ENCODE data around the gene GPC4. TPM values are rescaled to one million over a fixed set of nuclear protein-coding genes. Genes with fewer than 3 reads are reported as not detected.

The GPC4 gene
- total and polyA plus RNA-seq, 2 experiments from 2014 or later: 124 to 183 TPM

DNA sequence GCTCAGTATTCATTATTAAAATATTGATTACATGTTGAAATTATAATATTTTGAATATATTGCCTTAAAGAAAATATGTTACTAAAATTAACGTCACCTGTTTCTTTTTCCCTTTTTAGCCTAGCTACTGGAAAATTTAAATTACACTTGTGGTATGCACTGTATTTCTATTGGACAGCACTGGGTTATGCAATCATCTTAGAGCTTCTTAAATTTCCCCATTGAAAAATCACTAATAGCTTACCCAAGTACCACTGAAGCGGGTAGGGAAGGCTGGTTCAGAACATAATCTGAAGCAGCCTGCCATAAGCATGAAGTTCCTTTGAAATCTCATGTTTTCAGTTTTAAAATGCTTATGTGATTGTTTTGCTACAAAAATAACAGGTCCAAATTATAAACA is 147.7 kb downstream of the GPC4 start:
- Histone ChIP-seq H3K79me2 (replicated peaks; ENCODE audit: insufficient read depth) (no peaks in the 10 kb centered on the region), H3K4me3 (no peak overlapping the region), H3F3A (replicated peaks; ENCODE audit: low read depth) (0 out of 2 replicates have a peak, but pooled peaks cover 2% of the 10 kb centered on the region), H4K20me1 (replicated peaks; ENCODE audit: insufficient read depth) (no peaks in the 10 kb centered on the region), H2AFZ (no peak overlapping the region), H3K27ac (ENCODE audit: low read depth) (no peak overlapping the region), H3K4me2 (no peak overlapping the region), H3K4me1 (ENCODE audit: insufficient read depth) (peaks cover 8% of the 10 kb centered on the region), H3K36me3 (ENCODE audit: insufficient read depth) (no peaks in the 10 kb centered on the region), H3K9me2 (ENCODE audit: insufficient read depth) (no peaks in the 10 kb centered on the region), H3K27me3 (ENCODE audit: insufficient read depth) (no peaks in the 10 kb centered on the region)
- H3K4me3 Mint-ChIP-seq: no peak overlapping the region
- no peaks in the 10 kb centered on the region for H3K9me3 Mint-ChIP-seq
- peaks cover 3% of the 10 kb centered on the region for H3K27me3 Mint-ChIP-seq (ENCODE audit: insufficient read depth, low read depth, poor library complexity)
- DNase-seq (ENCODE audit: low spot score) (no peak), ATAC-seq (no peak)
- H3K36me3 Mint-ChIP-seq (ENCODE audit: low read depth): no peaks in the 10 kb centered on the region
- no peak overlapping the region for H3K27ac Mint-ChIP-seq
- peaks cover 20% of the 10 kb centered on the region for H3K4me1 Mint-ChIP-seq
- TF ChIP-seq NANOG (IDR thresholded peaks at IDR 0.05; ENCODE audit: borderline replicate concordance) (no peak), ZNF114 (CRISPR knock-in tag; IDR thresholded peaks at IDR 0.05) (no peak), EZH2 (IDR thresholded peaks at IDR 0.05; ENCODE audit: low read depth, unreplicated experiment) (no peak), STAT1 (IDR thresholded peaks at IDR 0.05; ENCODE audit: unreplicated experiment) (no peak), ZNF331 (CRISPR knock-in tag; IDR thresholded peaks at IDR 0.05; ENCODE audit: low read depth) (no peak), POLR2AphosphoS5 (IDR thresholded peaks at IDR 0.05; ENCODE audit: low read depth) (no peak), JUNB (IDR thresholded peaks at IDR 0.05; ENCODE audit: unreplicated experiment) (no peak), CREB1 (CRISPR knock-in tag; IDR thresholded peaks at IDR 0.05; ENCODE audit: low read depth) (no peak), EZH2phosphoT487 (IDR thresholded peaks at IDR 0.05; ENCODE audit: unreplicated experiment) (no peak)
- TF ChIP-seq, protein P1, sequence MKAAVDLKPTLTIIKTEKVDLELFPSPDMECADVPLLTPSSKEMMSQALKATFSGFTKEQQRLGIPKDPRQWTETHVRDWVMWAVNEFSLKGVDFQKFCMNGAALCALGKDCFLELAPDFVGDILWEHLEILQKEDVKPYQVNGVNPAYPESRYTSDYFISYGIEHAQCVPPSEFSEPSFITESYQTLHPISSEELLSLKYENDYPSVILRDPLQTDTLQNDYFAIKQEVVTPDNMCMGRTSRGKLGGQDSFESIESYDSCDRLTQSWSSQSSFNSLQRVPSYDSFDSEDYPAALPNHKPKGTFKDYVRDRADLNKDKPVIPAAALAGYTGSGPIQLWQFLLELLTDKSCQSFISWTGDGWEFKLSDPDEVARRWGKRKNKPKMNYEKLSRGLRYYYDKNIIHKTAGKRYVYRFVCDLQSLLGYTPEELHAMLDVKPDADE (IDR thresholded peaks at IDR 0.05): no peak
- TF ChIP-seq, protein P2, sequence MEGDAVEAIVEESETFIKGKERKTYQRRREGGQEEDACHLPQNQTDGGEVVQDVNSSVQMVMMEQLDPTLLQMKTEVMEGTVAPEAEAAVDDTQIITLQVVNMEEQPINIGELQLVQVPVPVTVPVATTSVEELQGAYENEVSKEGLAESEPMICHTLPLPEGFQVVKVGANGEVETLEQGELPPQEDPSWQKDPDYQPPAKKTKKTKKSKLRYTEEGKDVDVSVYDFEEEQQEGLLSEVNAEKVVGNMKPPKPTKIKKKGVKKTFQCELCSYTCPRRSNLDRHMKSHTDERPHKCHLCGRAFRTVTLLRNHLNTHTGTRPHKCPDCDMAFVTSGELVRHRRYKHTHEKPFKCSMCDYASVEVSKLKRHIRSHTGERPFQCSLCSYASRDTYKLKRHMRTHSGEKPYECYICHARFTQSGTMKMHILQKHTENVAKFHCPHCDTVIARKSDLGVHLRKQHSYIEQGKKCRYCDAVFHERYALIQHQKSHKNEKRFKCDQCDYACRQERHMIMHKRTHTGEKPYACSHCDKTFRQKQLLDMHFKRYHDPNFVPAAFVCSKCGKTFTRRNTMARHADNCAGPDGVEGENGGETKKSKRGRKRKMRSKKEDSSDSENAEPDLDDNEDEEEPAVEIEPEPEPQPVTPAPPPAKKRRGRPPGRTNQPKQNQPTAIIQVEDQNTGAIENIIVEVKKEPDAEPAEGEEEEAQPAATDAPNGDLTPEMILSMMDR (conservative IDR thresholded peaks at IDR 0.05; ENCODE audit: low read depth in 2 of 2): no peak
- TF ChIP-seq, protein P3, sequence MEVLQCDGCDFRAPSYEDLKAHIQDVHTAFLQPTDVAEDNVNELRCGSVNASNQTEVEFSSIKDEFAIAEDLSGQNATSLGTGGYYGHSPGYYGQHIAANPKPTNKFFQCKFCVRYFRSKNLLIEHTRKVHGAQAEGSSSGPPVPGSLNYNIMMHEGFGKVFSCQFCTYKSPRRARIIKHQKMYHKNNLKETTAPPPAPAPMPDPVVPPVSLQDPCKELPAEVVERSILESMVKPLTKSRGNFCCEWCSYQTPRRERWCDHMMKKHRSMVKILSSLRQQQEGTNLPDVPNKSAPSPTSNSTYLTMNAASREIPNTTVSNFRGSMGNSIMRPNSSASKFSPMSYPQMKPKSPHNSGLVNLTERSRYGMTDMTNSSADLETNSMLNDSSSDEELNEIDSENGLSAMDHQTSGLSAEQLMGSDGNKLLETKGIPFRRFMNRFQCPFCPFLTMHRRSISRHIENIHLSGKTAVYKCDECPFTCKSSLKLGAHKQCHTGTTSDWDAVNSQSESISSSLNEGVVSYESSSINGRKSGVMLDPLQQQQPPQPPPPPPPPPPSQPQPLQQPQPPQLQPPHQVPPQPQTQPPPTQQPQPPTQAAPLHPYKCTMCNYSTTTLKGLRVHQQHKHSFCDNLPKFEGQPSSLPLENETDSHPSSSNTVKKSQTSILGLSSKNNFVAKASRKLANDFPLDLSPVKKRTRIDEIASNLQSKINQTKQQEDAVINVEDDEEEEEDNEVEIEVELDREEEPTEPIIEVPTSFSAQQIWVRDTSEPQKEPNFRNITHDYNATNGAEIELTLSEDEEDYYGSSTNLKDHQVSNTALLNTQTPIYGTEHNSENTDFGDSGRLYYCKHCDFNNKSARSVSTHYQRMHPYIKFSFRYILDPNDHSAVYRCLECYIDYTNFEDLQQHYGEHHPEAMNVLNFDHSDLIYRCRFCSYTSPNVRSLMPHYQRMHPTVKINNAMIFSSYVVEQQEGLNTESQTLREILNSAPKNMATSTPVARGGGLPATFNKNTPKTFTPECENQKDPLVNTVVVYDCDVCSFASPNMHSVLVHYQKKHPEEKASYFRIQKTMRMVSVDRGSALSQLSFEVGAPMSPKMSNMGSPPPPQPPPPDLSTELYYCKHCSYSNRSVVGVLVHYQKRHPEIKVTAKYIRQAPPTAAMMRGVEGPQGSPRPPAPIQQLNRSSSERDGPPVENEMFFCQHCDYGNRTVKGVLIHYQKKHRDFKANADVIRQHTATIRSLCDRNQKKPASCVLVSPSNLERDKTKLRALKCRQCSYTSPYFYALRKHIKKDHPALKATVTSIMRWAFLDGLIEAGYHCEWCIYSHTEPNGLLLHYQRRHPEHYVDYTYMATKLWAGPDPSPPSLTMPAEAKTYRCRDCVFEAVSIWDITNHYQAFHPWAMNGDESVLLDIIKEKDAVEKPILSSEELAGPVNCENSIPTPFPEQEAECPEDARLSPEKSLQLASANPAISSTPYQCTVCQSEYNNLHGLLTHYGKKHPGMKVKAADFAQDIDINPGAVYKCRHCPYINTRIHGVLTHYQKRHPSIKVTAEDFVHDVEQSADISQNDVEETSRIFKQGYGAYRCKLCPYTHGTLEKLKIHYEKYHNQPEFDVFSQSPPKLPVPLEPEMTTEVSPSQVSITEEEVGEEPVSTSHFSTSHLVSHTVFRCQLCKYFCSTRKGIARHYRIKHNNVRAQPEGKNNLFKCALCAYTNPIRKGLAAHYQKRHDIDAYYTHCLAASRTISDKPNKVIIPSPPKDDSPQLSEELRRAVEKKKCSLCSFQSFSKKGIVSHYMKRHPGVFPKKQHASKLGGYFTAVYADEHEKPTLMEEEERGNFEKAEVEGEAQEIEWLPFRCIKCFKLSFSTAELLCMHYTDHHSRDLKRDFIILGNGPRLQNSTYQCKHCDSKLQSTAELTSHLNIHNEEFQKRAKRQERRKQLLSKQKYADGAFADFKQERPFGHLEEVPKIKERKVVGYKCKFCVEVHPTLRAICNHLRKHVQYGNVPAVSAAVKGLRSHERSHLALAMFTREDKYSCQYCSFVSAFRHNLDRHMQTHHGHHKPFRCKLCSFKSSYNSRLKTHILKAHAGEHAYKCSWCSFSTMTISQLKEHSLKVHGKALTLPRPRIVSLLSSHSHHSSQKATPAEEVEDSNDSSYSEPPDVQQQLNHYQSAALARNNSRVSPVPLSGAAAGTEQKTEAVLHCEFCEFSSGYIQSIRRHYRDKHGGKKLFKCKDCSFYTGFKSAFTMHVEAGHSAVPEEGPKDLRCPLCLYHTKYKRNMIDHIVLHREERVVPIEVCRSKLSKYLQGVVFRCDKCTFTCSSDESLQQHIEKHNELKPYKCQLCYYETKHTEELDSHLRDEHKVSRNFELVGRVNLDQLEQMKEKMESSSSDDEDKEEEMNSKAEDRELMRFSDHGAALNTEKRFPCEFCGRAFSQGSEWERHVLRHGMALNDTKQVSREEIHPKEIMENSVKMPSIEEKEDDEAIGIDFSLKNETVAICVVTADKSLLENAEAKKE (CRISPR knock-in tag; IDR thresholded peaks at IDR 0.05): no peak
- TF ChIP-seq, protein P4, sequence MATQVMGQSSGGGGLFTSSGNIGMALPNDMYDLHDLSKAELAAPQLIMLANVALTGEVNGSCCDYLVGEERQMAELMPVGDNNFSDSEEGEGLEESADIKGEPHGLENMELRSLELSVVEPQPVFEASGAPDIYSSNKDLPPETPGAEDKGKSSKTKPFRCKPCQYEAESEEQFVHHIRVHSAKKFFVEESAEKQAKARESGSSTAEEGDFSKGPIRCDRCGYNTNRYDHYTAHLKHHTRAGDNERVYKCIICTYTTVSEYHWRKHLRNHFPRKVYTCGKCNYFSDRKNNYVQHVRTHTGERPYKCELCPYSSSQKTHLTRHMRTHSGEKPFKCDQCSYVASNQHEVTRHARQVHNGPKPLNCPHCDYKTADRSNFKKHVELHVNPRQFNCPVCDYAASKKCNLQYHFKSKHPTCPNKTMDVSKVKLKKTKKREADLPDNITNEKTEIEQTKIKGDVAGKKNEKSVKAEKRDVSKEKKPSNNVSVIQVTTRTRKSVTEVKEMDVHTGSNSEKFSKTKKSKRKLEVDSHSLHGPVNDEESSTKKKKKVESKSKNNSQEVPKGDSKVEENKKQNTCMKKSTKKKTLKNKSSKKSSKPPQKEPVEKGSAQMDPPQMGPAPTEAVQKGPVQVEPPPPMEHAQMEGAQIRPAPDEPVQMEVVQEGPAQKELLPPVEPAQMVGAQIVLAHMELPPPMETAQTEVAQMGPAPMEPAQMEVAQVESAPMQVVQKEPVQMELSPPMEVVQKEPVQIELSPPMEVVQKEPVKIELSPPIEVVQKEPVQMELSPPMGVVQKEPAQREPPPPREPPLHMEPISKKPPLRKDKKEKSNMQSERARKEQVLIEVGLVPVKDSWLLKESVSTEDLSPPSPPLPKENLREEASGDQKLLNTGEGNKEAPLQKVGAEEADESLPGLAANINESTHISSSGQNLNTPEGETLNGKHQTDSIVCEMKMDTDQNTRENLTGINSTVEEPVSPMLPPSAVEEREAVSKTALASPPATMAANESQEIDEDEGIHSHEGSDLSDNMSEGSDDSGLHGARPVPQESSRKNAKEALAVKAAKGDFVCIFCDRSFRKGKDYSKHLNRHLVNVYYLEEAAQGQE (IDR thresholded peaks at IDR 0.05; ENCODE audit: unreplicated experiment): no peak

All from GM23338 (cell line).